ENCODE measurements around the gene ACADL. TPM values are rescaled to one million over a fixed set of nuclear protein-coding genes. Genes with fewer than 3 reads are reported as not detected.

ACADL gene
- total and polyA plus RNA-seq, 2 of the 13 experiments (the other 11 are each of a cell fraction or from before 2014, with no cell fraction given), result not detected

DNA sequence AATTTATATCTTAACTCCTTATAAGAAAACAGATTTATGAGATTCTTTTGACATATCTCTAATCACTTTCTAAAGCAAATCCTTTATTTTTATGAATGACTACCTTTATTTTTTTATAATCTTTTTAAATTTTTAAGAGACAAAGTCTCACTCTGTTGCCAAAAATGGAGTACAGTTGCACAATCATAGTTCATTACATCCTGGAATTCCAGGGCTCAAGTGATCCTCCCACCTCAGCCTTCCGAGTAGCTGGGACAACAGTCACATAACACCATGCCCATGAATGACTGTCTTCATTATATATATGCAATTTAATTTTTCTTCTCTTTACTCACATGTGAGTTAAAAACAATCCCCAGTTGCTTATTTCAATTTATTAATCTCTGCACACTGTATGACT is 21.7 kb downstream of the ACADL start:
- in situ Hi-C loops (cut with HindIII; ENCODE audit: extremely low pct_ligation_motif_present, low pct_unique_long_range_greater_than_20kb), result no loop called here
- Histone ChIP-seq H3K4me3 (replicated peaks in 1 of 3; ENCODE audit: insufficient read depth in 1 of 3, low read depth in 2 of 3, low read length in 3 of 3) (no peak overlapping the region), H3K27ac (ENCODE audit: extremely low read length, insufficient read depth, low read length) (no peak overlapping the region), H3K4me1 (ENCODE audit: insufficient read depth, low read length) (no peaks in the 10 kb centered on the region), H4K20me1 (ENCODE audit: insufficient read depth, low read length) (no peaks in the 10 kb centered on the region), H3K79me2 (ENCODE audit: insufficient read depth, low read length) (no peaks in the 10 kb centered on the region), H3K9me3 (ENCODE audit: low read length) (no peaks in the 10 kb centered on the region), H3K27me3 (ENCODE audit: control insufficient read depth in 1 of 2, insufficient read depth in 2 of 2, low read length in 2 of 2) (no peaks in the 10 kb centered on the region), H3K9ac (ENCODE audit: insufficient read depth, low read depth, low read length) (no peak overlapping the region), H2AFZ (ENCODE audit: low read length) (no peak overlapping the region), H3K36me3 (replicated peaks in 1 of 2; ENCODE audit: control insufficient read depth in 1 of 2, insufficient read depth in 2 of 2, low read length in 2 of 2) (no peaks in the 10 kb centered on the region), H3K4me2 (ENCODE audit: low read depth, low read length) (no peak overlapping the region)
- BruUV-seq (replicated peaks), result no TSS peak
- POLR2A ChIA-PET, result interaction anchor here (0.7 kb wide), 1 partner anchor 22 kb away, joined by 3 read pairs; no protein-coding TSS in a partner anchor
- CTCF ChIA-PET (ENCODE audit: low intra/inter-chr PET ratio, low total read pairs), result no interaction called here
- WGBS (ENCODE audit: low lambda C conversion rate), result 0% methylated on average over 1 of the region's 1 CpG
- FAIRE-seq (no peak), ATAC-seq (no peak), DNase-seq (ENCODE audit: low spot score) (no peak)
- intact Hi-C loops (cut with micrococcal nuclease; ENCODE audit: unreplicated experiment), result no loop called here
- TF ChIP-seq MYC (CRISPR knock-in tag; IDR thresholded peaks at IDR 0.05; ENCODE audit: borderline replicate concordance), result no peak
- 0 out of 2 replicates have a peak, but pooled peaks have one; percentile 43 for TF ChIP-seq CEBPB (IDR thresholded peaks at IDR 0.05; ENCODE audit: borderline replicate concordance, low read depth, low read length)
- TF ChIP-seq, protein P1, sequence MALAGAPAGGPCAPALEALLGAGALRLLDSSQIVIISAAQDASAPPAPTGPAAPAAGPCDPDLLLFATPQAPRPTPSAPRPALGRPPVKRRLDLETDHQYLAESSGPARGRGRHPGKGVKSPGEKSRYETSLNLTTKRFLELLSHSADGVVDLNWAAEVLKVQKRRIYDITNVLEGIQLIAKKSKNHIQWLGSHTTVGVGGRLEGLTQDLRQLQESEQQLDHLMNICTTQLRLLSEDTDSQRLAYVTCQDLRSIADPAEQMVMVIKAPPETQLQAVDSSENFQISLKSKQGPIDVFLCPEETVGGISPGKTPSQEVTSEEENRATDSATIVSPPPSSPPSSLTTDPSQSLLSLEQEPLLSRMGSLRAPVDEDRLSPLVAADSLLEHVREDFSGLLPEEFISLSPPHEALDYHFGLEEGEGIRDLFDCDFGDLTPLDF (CRISPR knock-in tag; IDR thresholded peaks at IDR 0.05), result no peak

DNA sequence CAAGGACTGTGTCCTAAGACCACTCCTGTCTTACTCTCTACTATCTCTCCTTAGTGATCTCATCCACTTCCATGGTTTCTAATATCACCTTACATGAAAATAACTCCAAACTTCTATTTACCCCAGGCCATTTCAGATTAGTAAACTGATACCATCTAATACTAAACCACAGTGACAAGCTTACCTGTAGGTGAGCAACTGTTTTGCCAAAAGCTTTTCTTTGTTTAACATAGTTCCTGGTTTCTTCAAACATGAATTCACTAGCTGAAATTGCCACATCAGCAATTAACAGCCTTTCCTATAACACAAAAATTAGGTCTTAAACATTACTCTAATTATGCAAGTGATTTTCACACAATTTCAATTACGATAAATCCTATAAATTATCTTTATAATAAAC is 22.1 kb downstream of the ACADL start:
- intact Hi-C loops (cut with micrococcal nuclease; ENCODE audit: unreplicated experiment), result no loop called here

More for the DNA sequence above, 22.1 kb downstream of the ACADL start:
- H3K9ac ChIP-seq (ENCODE audit: insufficient read depth, low read depth, low read length), result no peak overlapping the region
- no peak for ATAC-seq
- in situ Hi-C loops (cut with HindIII; ENCODE audit: extremely low pct_ligation_motif_present, low pct_unique_long_range_greater_than_20kb), result no loop called here
- no peak for FAIRE-seq
- no peaks in the 10 kb centered on the region for H3K4me1 ChIP-seq (ENCODE audit: insufficient read depth, low read length)
- H3K4me2 ChIP-seq (ENCODE audit: low read depth, low read length), result no peak overlapping the region
- H3K36me3 ChIP-seq (replicated peaks in 1 of 2; ENCODE audit: control insufficient read depth in 1 of 2, insufficient read depth in 2 of 2, low read length in 2 of 2), result no peaks in the 10 kb centered on the region
- no TSS peak for BruUV-seq (replicated peaks)
- DNase-seq (ENCODE audit: low spot score), result no peak
- 2% methylated on average over 1 of the region's 1 CpG for WGBS (ENCODE audit: low lambda C conversion rate)
- H2AFZ ChIP-seq (ENCODE audit: low read length), result no peak overlapping the region
- POLR2A ChIA-PET, result interaction anchor here (0.7 kb wide), 1 partner anchor 21 kb away, joined by 3 read pairs; no protein-coding TSS in a partner anchor
- no peaks in the 10 kb centered on the region for H4K20me1 ChIP-seq (ENCODE audit: insufficient read depth, low read length)
- no peaks in the 10 kb centered on the region for H3K79me2 ChIP-seq (ENCODE audit: insufficient read depth, low read length)
- H3K27me3 ChIP-seq (ENCODE audit: control insufficient read depth in 1 of 2, insufficient read depth in 2 of 2, low read length in 2 of 2), result no peaks in the 10 kb centered on the region
- no peaks in the 10 kb centered on the region for H3K9me3 ChIP-seq (ENCODE audit: low read length)
- no peak overlapping the region for H3K4me3 ChIP-seq (replicated peaks in 1 of 3; ENCODE audit: insufficient read depth in 1 of 3, low read depth in 2 of 3, low read length in 3 of 3)
- no peak for TF ChIP-seq ZEB1 (IDR thresholded peaks at IDR 0.05; ENCODE audit: insufficient replicate concordance, low read depth)
- no peak for TF ChIP-seq MXI1 (IDR thresholded peaks at IDR 0.05; ENCODE audit: borderline replicate concordance, low read depth, low read length)
- no peak for TF ChIP-seq PCBP2 (optimal IDR thresholded peaks at IDR 0.05; ENCODE audit: low read depth, low read length, poor library complexity, severe bottlenecking)
- peak; percentile 99 for TF ChIP-seq MAFF (IDR thresholded peaks at IDR 0.05; ENCODE audit: low read depth, low read length)
- TF ChIP-seq MAFK (conservative IDR thresholded peaks at IDR 0.05 in 1 of 2, IDR thresholded peaks at IDR 0.05 in 1 of 2; ENCODE audit: low read length in 2 of 2), result peak; percentile 99
- H3K27ac ChIP-seq (ENCODE audit: extremely low read length, insufficient read depth, low read length), result no peak overlapping the region
- CTCF ChIA-PET (ENCODE audit: low intra/inter-chr PET ratio, low total read pairs), result no interaction called here

Measured in HepG2 (cell line).